HG03432 (cell line): ENCODE results near the gene KIF1A.

Source experiments
- ATAC-seq: cut with Tn5 transposase; IDR thresholded peaks from one replicate; pipeline ENCODE4 v1.9.1; 2021; ENCODE audit warnings: mild to moderate bottlenecking, moderate library complexity; ENCODE audit not compliant: unreplicated experiment

Gene KIF1A

DNA sequence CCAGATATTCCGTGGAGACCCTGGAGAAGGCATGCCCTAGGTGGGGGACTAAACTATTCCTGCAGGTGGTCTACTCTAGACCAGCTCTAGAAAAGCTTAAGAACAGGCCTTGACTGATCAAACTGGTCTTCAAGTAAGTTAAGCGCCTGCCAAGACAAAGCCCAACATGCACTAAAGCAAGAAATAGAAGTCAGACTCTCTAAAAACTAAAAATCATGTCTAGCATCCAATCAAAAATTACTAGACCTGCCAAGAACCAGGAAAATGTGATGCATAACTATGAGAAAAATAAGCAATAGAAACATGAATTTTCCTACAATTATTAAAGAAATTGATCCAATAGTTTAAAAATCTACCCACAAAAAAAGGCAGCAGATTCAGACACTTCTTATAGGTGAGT, 13.6 kb downstream of the KIF1A start:
- ATAC-seq, result no peak

- no peak for ATAC-seq
Measured at GRCh38 chr2:240806006-240806405, 14.0 kb downstream of the KIF1A start.

GRCh38 chr2:240803191-240803590, 16.8 kb downstream of the KIF1A start:
- ATAC-seq, result no peak

DNA sequence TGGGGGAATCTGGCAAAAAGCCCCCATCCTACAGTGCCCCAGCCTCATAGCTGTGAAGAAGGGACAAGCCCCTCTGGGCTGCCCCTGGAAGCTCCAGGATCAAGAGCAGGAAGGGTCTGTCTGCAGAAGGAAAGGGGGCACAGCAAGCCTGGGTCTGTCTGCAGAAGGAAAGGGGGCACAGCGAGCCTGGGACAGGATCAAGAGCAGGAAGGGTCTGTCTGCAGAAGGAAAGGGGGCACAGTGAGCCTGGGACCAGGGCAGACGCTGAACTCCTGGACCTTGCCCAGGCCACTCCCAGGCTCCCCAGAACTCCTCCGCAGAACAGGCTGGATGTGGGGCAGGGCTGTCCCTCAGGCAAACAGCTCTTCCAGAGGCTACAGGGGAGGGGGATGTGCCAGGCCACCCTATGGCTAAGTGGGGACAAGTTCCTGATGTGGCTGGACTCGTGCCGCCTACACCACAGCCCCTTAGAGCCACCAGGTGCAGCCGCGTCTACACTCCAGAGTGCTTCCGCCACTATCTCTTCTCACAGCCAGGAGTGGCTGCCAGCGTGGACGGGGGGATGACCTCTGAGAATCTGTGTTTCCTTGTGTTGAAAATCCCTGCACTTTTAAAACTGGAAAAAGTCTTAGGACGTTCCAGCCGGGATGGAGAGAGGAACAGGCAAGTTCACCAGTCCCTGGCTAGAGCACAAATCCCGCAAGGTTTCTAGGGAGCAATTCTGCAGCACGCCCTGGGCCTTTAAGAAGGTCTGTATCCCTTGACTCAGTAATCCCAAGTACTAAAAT, 20.8 kb downstream of the KIF1A start:
- no peak for ATAC-seq

DNA sequence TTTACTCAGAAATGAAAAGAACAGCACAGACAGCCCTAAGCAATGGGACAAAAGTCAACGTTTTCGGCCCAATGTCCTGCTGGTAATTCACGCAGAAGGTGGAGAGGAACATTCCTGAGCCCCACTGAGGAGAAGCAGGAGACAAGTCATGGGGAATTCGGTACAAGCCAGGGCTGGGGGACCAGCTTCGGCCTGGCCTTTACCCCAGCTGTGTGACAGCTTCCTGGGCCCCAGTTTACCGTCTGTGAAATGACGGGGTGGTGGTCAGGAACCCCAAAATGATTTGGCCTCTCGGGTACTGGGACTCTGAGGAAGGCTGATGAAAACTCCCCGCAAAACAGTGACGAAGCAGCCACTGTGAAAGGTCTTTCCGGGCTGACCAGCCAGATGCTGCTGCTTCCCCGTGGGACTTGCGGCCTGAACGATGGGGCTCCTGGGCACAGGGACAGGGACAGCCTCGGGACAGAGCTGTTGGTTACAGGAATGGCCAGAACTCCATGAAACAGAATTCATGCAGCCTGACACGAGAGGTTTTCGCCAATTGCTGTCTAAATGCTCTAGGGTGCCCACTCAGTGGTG, 21.6 kb downstream of the KIF1A start:
- ATAC-seq, result no peak

DNA sequence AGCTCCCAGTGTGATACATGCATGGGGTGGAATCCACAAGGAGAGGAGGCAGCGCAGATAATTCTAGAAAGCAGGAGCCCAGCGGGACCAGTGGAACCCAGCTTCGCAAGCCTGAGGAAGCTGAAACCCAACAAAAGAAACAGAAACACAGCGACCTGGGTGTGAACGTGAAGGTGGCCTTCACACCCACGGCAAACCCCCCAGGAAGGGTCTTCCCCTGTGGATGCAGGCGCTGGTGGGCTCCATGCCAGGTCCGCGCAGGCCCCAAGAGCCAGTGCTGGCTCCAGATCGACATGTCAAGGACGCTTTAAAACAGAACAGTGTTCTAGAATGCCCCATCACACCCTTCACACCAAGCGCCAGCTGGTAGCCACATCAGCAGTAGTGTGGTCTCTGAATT, 22.1 kb downstream of the KIF1A start:
- ATAC-seq, result no peak

GRCh38 chr2:240797500-240797895, 22.5 kb downstream of the KIF1A start:
- ATAC-seq, result no peak

DNA sequence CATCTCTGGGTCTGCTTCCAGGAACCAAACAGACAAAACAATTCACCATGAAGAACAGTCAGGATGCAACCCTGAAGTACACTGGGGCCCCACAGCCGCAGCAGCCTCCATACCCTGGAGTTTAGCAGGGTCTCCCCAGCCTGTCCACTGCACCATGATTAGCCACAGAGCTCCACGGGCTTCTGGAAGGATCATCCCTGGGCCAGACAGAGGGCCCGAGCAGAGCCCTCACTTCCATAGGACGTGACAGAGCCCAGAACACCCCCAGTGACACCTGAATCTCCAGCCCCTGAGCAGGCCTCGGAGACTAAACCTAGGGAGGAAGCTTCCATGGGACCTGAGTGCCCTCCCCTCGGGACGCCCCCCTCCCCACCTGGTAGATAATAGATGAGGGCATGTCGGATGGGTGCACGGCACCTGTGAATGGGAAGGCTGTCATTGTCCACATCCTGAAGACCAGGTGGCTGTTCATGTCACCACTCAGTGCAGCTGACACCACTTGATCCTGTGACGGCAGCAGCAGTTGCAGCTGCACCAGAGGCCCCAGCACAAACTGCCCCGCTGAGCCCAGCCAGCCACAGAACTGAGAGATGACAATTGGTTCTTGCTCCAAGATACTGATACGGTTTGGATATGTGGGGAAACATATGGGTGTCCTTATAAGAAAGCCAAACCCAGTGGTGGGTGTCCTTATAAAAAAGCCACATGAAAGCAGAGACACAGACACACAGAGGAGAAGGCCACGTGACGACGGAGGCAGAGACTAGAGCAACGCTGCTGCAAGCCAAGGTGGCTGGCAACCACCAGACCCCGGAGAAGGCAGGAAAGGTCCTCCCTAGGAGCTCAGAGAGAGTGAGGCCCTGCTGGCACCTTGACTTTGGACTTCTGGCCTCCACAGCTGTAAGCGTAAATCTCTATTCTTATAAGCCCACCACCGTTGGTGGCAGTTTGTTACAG, 23.2 kb downstream of the KIF1A start:
- no peak for ATAC-seq

- ATAC-seq, result no peak
Measured at GRCh38 chr2:240795916-240796510, 24.0 kb downstream of the KIF1A start.

GRCh38 chr2:240795454-240795853, 24.6 kb downstream of the KIF1A start:
- ATAC-seq, result no peak

DNA sequence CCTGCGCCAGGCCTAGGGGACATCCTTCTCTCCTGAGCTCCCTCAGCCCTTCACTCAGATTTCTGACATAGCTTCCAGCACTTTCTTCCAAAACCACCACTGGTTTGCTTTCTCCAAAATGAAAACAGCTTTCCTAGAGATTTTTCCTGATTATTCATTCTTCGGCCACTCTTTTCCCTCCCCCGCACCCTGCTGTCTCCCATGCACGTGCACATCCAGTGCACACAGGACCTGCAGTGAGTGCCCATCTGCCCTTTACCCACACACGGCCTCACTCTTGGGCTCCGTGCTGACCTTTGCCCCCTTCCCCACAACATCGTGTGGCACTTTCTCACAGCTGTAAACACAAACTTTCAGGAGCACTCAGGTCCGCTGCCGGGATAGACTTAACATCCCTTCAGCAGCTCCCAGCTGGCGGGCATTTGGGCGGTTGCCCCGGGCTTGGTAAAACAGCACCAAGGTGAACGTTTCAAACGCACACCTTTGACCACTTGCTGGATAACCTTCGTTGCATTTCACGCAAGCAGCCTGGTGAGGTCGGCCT, 25.8 kb downstream of the KIF1A start:
- ATAC-seq, result no peak

GRCh38 chr2:240793313-240794177, 26.5 kb downstream of the KIF1A start:
- no peak for ATAC-seq

DNA sequence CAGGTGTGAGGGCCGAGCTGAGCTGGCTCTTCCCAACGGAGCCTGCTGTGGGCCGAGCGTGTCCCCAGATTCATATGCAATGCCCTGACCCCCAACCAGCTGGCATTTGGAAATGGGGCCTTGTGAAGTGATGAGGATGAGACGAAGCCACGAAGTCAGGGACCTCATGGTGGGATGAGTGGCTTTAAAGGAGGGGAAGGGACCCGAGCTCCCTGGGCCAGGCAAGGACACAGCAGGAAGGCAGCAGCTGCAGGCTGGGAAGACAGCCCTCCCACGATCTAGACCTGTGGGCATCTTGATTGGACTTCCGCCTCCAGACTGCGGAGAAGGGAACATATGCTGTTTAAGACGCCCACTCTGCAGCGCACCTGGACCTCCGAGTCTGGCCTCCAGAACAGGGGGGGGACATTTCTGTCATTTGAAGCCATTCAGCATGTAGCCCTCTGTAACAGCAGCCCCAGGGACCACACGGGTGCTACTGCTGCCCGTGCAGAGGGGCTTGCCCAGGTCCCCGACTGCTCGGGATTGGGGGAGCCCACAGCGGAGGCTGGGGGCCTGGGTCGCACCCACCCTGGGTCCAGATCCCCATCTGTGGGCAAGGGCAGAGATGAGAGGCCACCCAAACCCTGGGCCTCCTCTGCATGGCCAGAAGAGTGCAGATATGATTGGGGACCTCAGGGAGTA, 27.2 kb downstream of the KIF1A start:
- no peak for ATAC-seq

GRCh38 chr2:240791821-240792628, 28.0 kb downstream of the KIF1A start:
- no peak for ATAC-seq

GRCh38 chr2:240791221-240791800, 28.7 kb downstream of the KIF1A start:
- no peak for ATAC-seq

- no peak for ATAC-seq
Measured at GRCh38 chr2:240790370-240791220, 29.4 kb downstream of the KIF1A start.
